HCT116 (cell line): ENCODE results near the gene HSF4. TPM values are rescaled to one million over a fixed set of nuclear protein-coding genes. Genes with fewer than 3 reads are reported as not detected.
A peak's percentile ranks its signal among the peaks of the same experiment; 100 is the strongest.

ENCODE experiments used
- ATAC-seq: fragments of 200-7000 bp; cut with Tn5 transposase; 2 replicates; pipeline ENCODE4 v1.9.1; 2020; ENCODE audit warnings: mild to moderate bottlenecking, moderate library complexity
- BruUV-seq: library from RNA; stranded (reverse); fragments of 400-500 nt; replicated peaks from 2 replicates; lab custom pipeline; 2021; lab: Mats Ljungman, UMichigan
- CTCF ChIA-PET: fragments of 300-600 bp; sonication (Branson Sonifier 250); formaldehyde crosslinking; loops from one replicate; lab custom pipeline; 2021; ENCODE audit warnings: antibody characterized with exemption; lab: Charles Lee
- POLR2A ChIA-PET: fragments of 300-600, 350-600 bp; sonication (Branson Sonifier 250); formaldehyde crosslinking; loops from one replicate; lab custom pipeline; 2021; ENCODE audit warnings: antibody characterized with exemption; lab: Charles Lee
- RAD21 ChIA-PET, 2 experiments: fragments of 300-600 bp; sonication (Branson Sonifier 250); formaldehyde crosslinking; loops; one replicate each; lab custom pipeline; 2023; ENCODE audit warnings: low total read pairs in 2 of 2; ENCODE audit not compliant: uncharacterized antibody in 2 of 2, unreplicated experiment in 2 of 2, low non-redundant PET in 1 of 2; lab: Charles Lee
- DNase-seq: peaks from one replicate; pipeline ENCODE4 v3.0.0-alpha.2; 2010; ENCODE audit warnings: low read depth, low spot score
- H2AFZ ChIP-seq: fragments of 200-600 bp; shearing (Covaris generic), sonication (generic); 2 replicates; pipeline ENCODE4 v1.6.1; 2017; ENCODE audit warnings: low read depth, mixed run types, mixed read lengths, antibody characterized with exemption, low read length; ENCODE audit not compliant: poor library complexity, severe bottlenecking
- H3K27ac ChIP-seq: 2 replicates; pipeline ENCODE4 v1.5.1; 2012; ENCODE audit warnings: low read depth, low read length
- H3K27me3 ChIP-seq: fragments of 200-600 bp; sonication (generic); 2 replicates; pipeline ENCODE4 v1.6.1; 2016; ENCODE audit warnings: mixed run types, low read length, mixed read lengths; ENCODE audit not compliant: insufficient read depth
- H3K36me3 ChIP-seq, 2 experiments: fragments of 200-500 bp in 1 of 2; fragments of 200-600 bp in 1 of 2; sonication (Bioruptor generic) in 1 of 2; sonication (generic) in 1 of 2; 2 replicates each; pipeline versions ENCODE4 v1.5.1 to v1.6.1; 2014 to 2016; ENCODE audit warnings: low read length in 2 of 2, inconsistent platforms in 1 of 2, mixed read lengths in 1 of 2, mixed run types in 1 of 2; ENCODE audit not compliant: insufficient read depth in 2 of 2, control insufficient read depth in 1 of 2
- H3K4me1 ChIP-seq, 2 experiments: fragments of 200-600 bp in 1 of 2; sonication (generic) in 1 of 2; 2 replicates each; pipeline versions ENCODE4 v1.5.1 to v1.6.1; 2012 to 2017; ENCODE audit warnings: low read length in 2 of 2, inconsistent platforms in 1 of 2, mild to moderate bottlenecking in 1 of 2, mixed read lengths in 1 of 2, mixed run types in 1 of 2, moderate library complexity in 1 of 2; ENCODE audit not compliant: insufficient read depth in 2 of 2, control insufficient read depth in 1 of 2
- H3K4me2 ChIP-seq: fragments of 200-600 bp; sonication (generic); 2 replicates; pipeline ENCODE4 v1.6.1; 2017; ENCODE audit warnings: mixed run types, low read length, mixed read lengths
- H3K4me3 ChIP-seq, 2 experiments: fragments of 200-600 bp in 1 of 2; sonication (generic) in 1 of 2; replicated peaks in 1 of 2; 2 replicates each; pipeline ENCODE4 v1.5.1; 2011 to 2016; ENCODE audit warnings: low read length in 2 of 2, control low read depth in 1 of 2, low read depth in 1 of 2, mild to moderate bottlenecking in 1 of 2, mixed read lengths in 1 of 2, mixed run types in 1 of 2
- H3K79me2 ChIP-seq: fragments of 200-600 bp; sonication (generic); 2 replicates; pipeline ENCODE4 v1.6.1; 2017; ENCODE audit warnings: mild to moderate bottlenecking, mixed run types, low read length, moderate library complexity, mixed read lengths; ENCODE audit not compliant: insufficient read depth
- H3K9ac ChIP-seq: fragments of 200-600 bp; sonication (generic); 2 replicates; pipeline ENCODE4 v1.6.1; 2016; ENCODE audit warnings: low read length, mixed read lengths
- H3K9me2 ChIP-seq: fragments of 200-600 bp; sonication (generic), shearing (Covaris generic); 2 replicates; pipeline ENCODE4 v1.6.1; 2017; ENCODE audit warnings: mixed run types, mild to moderate bottlenecking, moderate library complexity; ENCODE audit not compliant: insufficient read depth
- H3K9me3 ChIP-seq, 2 experiments: fragments of 200-500 bp in 1 of 2; fragments of 200-600 bp in 1 of 2; sonication (Bioruptor generic) in 1 of 2; sonication (generic) in 1 of 2; 2 replicates each; pipeline ENCODE4 v1.6.1; 2014 to 2017; ENCODE audit warnings: low read length in 2 of 2, mixed read lengths in 2 of 2, inconsistent platforms in 1 of 2, low read depth in 1 of 2, mild to moderate bottlenecking in 1 of 2, mixed run types in 1 of 2, moderate library complexity in 1 of 2; ENCODE audit not compliant: control insufficient read depth in 1 of 2, insufficient read depth in 1 of 2
- H4K20me1 ChIP-seq: fragments of 200-600 bp; sonication (generic), shearing (Covaris generic); 2 replicates; pipeline ENCODE4 v1.6.1; 2017; ENCODE audit warnings: mixed run types, mild to moderate bottlenecking, moderate library complexity; ENCODE audit not compliant: insufficient read depth
- POLR2AphosphoS5 ChIP-seq: IDR thresholded peaks from 2 replicates; pipeline ENCODE4 v1.6.1; 2011; ENCODE audit warnings: mild to moderate bottlenecking, low read depth, low read length, moderate library complexity
- YY1 ChIP-seq: IDR thresholded peaks from 2 replicates; pipeline ENCODE4 v1.6.1; 2011; ENCODE audit warnings: low read length, low read depth, moderate library complexity, mild to moderate bottlenecking; ENCODE audit not compliant: insufficient replicate concordance; ENCODE audit errors: extremely low read depth
- ZFX ChIP-seq: fragments of 450-650 bp; IDR thresholded peaks from 2 replicates; pipeline ENCODE4 v1.6.1; 2017
- intact Hi-C: fragments of 100-400 bp; cut with micrococcal nuclease; formaldehyde crosslinking; loops from 2 replicates; pipeline ENCODE4 v1.10.0; 2022
- total RNA-seq: library from RNA; stranded (reverse); gene quantifications from one replicate; pipeline ENCODE4 v1.2.1, GENCODE V29; 2021; ENCODE audit not compliant: unreplicated experiment
- TF ChIP-seq, protein P1 (sequence below), 3 experiments: fragments of 200-600 bp in 1 of 3; sonication (generic) in 1 of 3; IDR thresholded peaks in 2 of 3; conservative IDR thresholded peaks in 1 of 3; 2 replicates each; pipeline ENCODE4 v1.5.1; 2012 to 2017; ENCODE audit warnings: low read depth in 2 of 3, low read length in 2 of 3, antibody characterized with exemption in 1 of 3, borderline replicate concordance in 1 of 3, control low read depth in 1 of 3, mild to moderate bottlenecking in 1 of 3, mixed read lengths in 1 of 3, mixed run types in 1 of 3, moderate library complexity in 1 of 3; ENCODE audit not compliant: insufficient read depth in 1 of 3

Gene HSF4
- total RNA-seq, 1 experiment from 2014 or later: 46.6 TPM

DNA sequence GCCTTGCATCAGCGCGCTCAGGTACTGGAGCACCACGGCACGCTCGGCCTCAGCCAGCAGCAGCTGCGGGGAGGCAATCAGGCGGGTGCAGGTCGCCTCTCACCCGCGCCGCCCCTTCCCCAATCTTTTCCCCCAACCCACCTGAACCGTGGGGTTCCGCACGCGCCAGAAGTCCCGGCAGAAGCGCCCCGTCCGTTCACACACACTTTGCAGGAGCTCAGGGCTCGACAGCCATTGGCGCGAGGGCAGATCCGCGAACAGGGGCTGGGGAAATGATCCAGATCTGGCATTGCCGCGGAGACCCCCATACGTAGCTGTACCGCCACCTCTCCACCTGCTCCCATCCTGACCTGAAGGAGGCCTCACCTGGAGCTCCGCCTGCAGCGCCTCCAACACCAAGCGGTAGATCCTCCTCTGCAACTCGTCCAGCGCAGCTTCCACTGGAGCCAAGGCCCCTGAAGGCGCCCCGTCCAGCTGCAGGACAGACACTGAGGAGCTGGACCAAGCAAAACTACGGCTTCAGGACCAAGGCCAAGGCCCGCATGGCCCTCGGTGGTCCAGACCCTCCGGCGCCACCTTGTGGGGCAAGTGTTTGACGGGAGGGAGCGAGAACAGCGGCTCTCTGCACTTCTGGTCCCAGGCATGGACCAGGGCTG lies 20.6 kb downstream of the HSF4 start:
- Histone ChIP-seq H3K9me2 (no peaks in the 10 kb centered on the region), H3K9me3 (no peaks in the 10 kb centered on the region), H3K27ac (no peak overlapping the region; the same call in 1 of the 2 replicates), H3K4me1 (peaks cover 10 to 43% of the 10 kb centered on the region in 2 experiments; a peak in 3 of 4 replicates), H3K4me3 (no peak overlapping the region), H4K20me1 (no peaks in the 10 kb centered on the region), H3K36me3 (no peaks in the 10 kb centered on the region), H3K79me2 (peaks cover 11% of the 10 kb centered on the region), H3K4me2 (peak overlapping the region; percentile 53), H3K9ac (no peak overlapping the region), H3K27me3 (no peaks in the 10 kb centered on the region), H2AFZ (no peak overlapping the region)
- ChIA-PET RAD21 (interaction anchor here in 1 of 2 experiments (0.6 to 1.2 kb wide), 3 partner anchors 154 to 215 kb away, joined by 3 to 16 read pairs (median 3); no protein-coding TSS in a partner anchor), CTCF (interaction anchor here (0.7 to 1.5 kb wide), 13 partner anchors 13 to 290 kb away, joined by 3 to 12 read pairs (median 4); partner anchors contain the start of genes ELMO3 and NOL3), POLR2A (interaction anchor here (1.5 kb wide), 1 partner anchor 42 kb away, joined by 3 read pairs; the partner anchor contains the start of gene TMEM208)
- TF ChIP-seq POLR2AphosphoS5: 0 out of 2 replicates have a peak, but pooled peaks have one; percentile 26
- TF ChIP-seq ZFX: no peak
- TF ChIP-seq YY1: peak; percentile 46
- TF ChIP-seq, protein P1, sequence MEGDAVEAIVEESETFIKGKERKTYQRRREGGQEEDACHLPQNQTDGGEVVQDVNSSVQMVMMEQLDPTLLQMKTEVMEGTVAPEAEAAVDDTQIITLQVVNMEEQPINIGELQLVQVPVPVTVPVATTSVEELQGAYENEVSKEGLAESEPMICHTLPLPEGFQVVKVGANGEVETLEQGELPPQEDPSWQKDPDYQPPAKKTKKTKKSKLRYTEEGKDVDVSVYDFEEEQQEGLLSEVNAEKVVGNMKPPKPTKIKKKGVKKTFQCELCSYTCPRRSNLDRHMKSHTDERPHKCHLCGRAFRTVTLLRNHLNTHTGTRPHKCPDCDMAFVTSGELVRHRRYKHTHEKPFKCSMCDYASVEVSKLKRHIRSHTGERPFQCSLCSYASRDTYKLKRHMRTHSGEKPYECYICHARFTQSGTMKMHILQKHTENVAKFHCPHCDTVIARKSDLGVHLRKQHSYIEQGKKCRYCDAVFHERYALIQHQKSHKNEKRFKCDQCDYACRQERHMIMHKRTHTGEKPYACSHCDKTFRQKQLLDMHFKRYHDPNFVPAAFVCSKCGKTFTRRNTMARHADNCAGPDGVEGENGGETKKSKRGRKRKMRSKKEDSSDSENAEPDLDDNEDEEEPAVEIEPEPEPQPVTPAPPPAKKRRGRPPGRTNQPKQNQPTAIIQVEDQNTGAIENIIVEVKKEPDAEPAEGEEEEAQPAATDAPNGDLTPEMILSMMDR (IDR thresholded peaks at IDR 0.05 in 2 of 3, conservative IDR thresholded peaks at IDR 0.05 in 1 of 3; ENCODE audit: borderline replicate concordance in 1 of 3, insufficient read depth in 1 of 3, low read depth in 2 of 3, low read length in 2 of 3): peak in 2 of 3 experiments; percentile 80; a peak in 4 of 6 replicates
- peak; percentile 67 for DNase-seq
- intact Hi-C loops: loop anchor here (1.0 kb wide), 2 partner anchors 167 to 208 kb away; no protein-coding TSS in a partner anchor
- BruUV-seq: TSS peak; percentile 38
- peak; percentile 61 for ATAC-seq
